SJSA1 (cell line): ENCODE measurements around the gene ABCA13. TPM values are rescaled to one million over a fixed set of nuclear protein-coding genes. Genes with fewer than 3 reads are reported as not detected.

ENCODE experiments used
- DNase-seq, 2 experiments: peaks; one replicate each; pipeline ENCODE4 v3.0.0-alpha.2; 2015 to 2020; ENCODE audit warnings: low spot score in 2 of 2, low read depth in 1 of 2
- H3K27ac ChIP-seq: fragments of 250-450 bp; sonication (Bioruptor Pico); 2 replicates; pipeline ENCODE4 v1.5.1; 2020; ENCODE audit warnings: mild to moderate bottlenecking, moderate library complexity
- H3K27me3 ChIP-seq: fragments of 250-450 bp; sonication (Bioruptor Pico); replicated peaks from 2 replicates; pipeline ENCODE4 v1.5.1; 2020; ENCODE audit warnings: mild to moderate bottlenecking, moderate library complexity
- H3K36me3 ChIP-seq: fragments of 250-450 bp; sonication (Bioruptor Pico); 2 replicates; pipeline ENCODE4 v1.5.1; 2020; ENCODE audit warnings: mild to moderate bottlenecking
- H3K4me1 ChIP-seq: fragments of 250-450 bp; sonication (Bioruptor Pico); replicated peaks from 2 replicates; pipeline ENCODE4 v1.6.1; 2021; ENCODE audit warnings: mild to moderate bottlenecking
- H3K4me3 ChIP-seq: fragments of 250-450 bp; sonication (Bioruptor Pico); 2 replicates; pipeline ENCODE4 v1.5.1; 2020; ENCODE audit warnings: mild to moderate bottlenecking
- H3K9me3 ChIP-seq: fragments of 250-450 bp; sonication (Bioruptor Pico); replicated peaks from 2 replicates; pipeline ENCODE4 v1.5.1; 2020; ENCODE audit warnings: mild to moderate bottlenecking
- total RNA-seq: library from RNA; depleted of rRNA; stranded (reverse); fragments of >200 nt; shearing (Covaris generic); gene quantifications from 2 replicates; pipeline ENCODE4 v1.2.3, GENCODE V29; 2014

Gene ABCA13
- total RNA-seq, 1 experiment from 2014 or later: 6.7 TPM

DNA sequence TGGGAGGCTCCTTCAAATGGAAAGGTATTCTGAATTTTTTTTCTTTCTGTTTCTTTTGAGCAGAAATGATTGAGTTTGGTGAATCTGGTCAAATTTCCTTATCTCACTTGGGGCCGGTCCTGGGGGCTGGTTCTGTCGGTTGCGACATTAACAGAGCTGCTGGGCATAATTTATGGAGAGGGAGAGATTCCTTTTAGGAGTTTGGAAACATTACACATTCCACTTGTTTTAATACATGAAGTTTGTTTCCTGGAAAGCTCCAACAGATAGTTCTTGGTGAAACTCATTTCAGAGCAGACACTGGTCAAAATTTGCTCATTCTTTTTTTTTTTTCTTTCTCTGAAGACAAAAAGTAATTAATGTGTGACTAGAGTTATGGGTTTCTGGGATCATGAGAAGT lies 129.9 kb downstream of the ABCA13 start:
- no peak overlapping the region for H3K27ac ChIP-seq
- no peak for DNase-seq
- no peaks in the 10 kb centered on the region for H3K27me3 ChIP-seq
- H3K4me3 ChIP-seq: no peak overlapping the region
- H3K9me3 ChIP-seq: no peaks in the 10 kb centered on the region
- H3K36me3 ChIP-seq: no peaks in the 10 kb centered on the region
- peaks cover 11% of the 10 kb centered on the region for H3K4me1 ChIP-seq

DNA sequence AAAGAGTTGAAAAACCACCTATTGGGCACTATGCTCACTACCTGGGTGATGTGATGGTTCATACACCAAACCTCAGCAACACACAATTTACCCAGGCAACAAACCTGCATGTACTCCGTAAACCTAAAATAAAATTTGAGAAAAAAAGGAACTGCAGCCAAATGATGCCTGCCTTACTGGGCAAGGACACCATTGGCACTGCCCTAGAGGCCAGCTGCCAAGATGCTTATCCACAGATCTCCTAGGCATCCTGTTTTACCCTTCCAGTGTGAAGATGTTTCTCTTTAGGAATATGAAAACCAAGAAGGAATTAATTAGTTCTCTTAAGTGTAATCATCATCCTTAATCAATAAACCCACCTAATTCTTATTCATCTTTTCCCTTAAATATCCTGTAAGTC lies 133.4 kb downstream of the ABCA13 start:
- no peak overlapping the region for H3K27ac ChIP-seq
- no peak for DNase-seq
- H3K4me3 ChIP-seq: no peak overlapping the region
- no peaks in the 10 kb centered on the region for H3K4me1 ChIP-seq
- H3K36me3 ChIP-seq: no peaks in the 10 kb centered on the region
- no peaks in the 10 kb centered on the region for H3K9me3 ChIP-seq
- no peaks in the 10 kb centered on the region for H3K27me3 ChIP-seq

DNA sequence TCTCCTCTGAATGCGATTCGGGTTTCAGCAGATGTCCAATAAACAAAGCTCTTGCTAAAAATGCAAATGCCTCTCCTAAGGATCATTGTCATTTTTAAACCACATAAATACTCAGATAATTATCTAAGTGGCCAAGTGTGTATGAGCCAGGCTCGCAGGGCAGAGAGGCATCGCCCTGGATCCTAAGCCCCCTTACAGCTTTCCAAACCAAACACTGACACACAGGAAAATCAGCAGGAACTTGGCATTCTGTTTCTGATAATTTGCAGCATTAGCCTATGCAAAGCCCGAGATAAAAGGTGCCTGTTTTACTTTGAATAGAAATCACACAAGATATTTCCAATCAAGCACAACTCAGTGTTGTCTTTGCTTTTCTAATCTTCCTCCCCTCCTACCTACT lies 134.4 kb downstream of the ABCA13 start:
- Histone ChIP-seq H3K36me3 (no peaks in the 10 kb centered on the region), H3K27me3 (no peaks in the 10 kb centered on the region)
- no peak for DNase-seq

GRCh38 chr7:48307041-48307714 lies 135.9 kb downstream of the ABCA13 start:
- no peak for DNase-seq
- Histone ChIP-seq H3K36me3 (no peaks in the 10 kb centered on the region), H3K4me3 (no peak overlapping the region), H3K9me3 (no peaks in the 10 kb centered on the region), H3K27ac (no peak overlapping the region), H3K27me3 (no peaks in the 10 kb centered on the region), H3K4me1 (no peaks in the 10 kb centered on the region)

More for the DNA sequence above, 134.4 kb downstream of the ABCA13 start:
- Histone ChIP-seq H3K9me3 (no peaks in the 10 kb centered on the region), H3K27ac (no peak overlapping the region), H3K4me1 (no peaks in the 10 kb centered on the region), H3K4me3 (no peak overlapping the region)

- Histone ChIP-seq H3K27me3 (no peaks in the 10 kb centered on the region), H3K4me1 (no peaks in the 10 kb centered on the region), H3K36me3 (no peaks in the 10 kb centered on the region), H3K4me3 (no peak overlapping the region), H3K9me3 (no peaks in the 10 kb centered on the region), H3K27ac (no peak overlapping the region)
- DNase-seq: no peak
Measured at GRCh38 chr7:48309720-48310119, 138.5 kb downstream of the ABCA13 start.

DNA sequence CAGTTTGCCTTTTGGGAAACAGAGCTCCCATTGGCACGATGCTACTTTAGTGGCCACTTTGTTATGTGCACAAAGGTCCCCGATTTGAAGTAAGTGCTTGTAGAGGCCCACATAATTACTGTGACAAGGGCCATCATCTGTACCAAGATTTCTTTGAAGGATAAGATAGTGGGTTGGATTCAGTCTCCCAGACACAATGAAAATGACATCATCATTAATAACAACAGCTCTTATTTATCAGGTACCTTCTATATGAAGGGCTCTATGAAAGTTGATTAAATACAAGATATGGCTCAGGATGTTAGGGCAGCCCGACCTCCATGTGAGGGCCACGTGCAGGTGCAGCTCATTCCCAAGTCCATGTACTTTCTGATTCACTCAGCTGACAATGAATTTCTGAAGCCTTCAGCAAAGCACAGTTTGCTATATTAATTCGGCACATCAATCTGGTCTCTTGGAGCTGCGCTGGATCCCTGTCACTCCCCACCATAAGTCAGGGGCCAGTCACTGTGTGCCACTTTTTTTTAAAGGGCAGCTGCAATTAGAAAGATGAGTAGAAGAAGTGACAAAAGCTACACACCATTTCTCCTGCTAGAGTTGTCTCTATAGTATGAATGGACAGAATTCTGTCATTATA lies 140.3 kb downstream of the ABCA13 start:
- H3K36me3 ChIP-seq: no peaks in the 10 kb centered on the region
- DNase-seq: no peak
- no peaks in the 10 kb centered on the region for H3K9me3 ChIP-seq
- H3K27ac ChIP-seq: no peak overlapping the region
- H3K4me3 ChIP-seq: no peak overlapping the region
- no peaks in the 10 kb centered on the region for H3K27me3 ChIP-seq
- H3K4me1 ChIP-seq: no peaks in the 10 kb centered on the region

GRCh38 chr7:48312151-48312550 lies 140.9 kb downstream of the ABCA13 start:
- Histone ChIP-seq H3K27ac (no peak overlapping the region), H3K4me1 (no peaks in the 10 kb centered on the region), H3K36me3 (no peaks in the 10 kb centered on the region), H3K27me3 (no peaks in the 10 kb centered on the region), H3K4me3 (no peak overlapping the region), H3K9me3 (no peaks in the 10 kb centered on the region)
- no peak for DNase-seq

DNA sequence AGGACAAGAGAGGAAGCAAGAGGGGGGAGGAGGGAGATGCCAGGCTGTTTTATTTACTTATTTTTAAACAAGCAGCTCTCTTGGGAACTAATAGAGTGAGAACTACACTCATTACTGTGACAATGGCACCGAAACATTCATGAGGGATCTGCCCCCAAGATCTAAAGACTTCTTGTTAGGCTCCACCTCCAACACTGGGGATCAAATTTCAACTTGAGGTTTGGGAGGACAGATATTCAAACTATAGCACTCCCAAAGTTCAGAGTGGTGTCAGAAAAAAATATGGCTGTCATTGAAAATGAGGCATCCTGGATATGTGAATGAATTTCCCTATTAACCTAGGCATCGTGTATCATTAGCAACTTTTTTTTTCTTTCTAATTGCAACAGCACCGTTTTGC lies 145.5 kb downstream of the ABCA13 start:
- Histone ChIP-seq H3K36me3 (no peaks in the 10 kb centered on the region), H3K4me1 (no peaks in the 10 kb centered on the region), H3K9me3 (no peaks in the 10 kb centered on the region), H3K27me3 (no peaks in the 10 kb centered on the region), H3K27ac (no peak overlapping the region), H3K4me3 (no peak overlapping the region)
- no peak for DNase-seq

- Histone ChIP-seq H3K36me3 (no peaks in the 10 kb centered on the region), H3K27me3 (no peaks in the 10 kb centered on the region), H3K27ac (no peak overlapping the region), H3K4me3 (no peak overlapping the region), H3K9me3 (no peaks in the 10 kb centered on the region), H3K4me1 (no peaks in the 10 kb centered on the region)
- DNase-seq: no peak
Measured at GRCh38 chr7:48317360-48317759, 146.1 kb downstream of the ABCA13 start.

GRCh38 chr7:48321319-48322010 lies 150.2 kb downstream of the ABCA13 start:
- H3K4me3 ChIP-seq: no peak overlapping the region
- no peaks in the 10 kb centered on the region for H3K27me3 ChIP-seq
- no peak for DNase-seq
- H3K9me3 ChIP-seq: peaks cover 13% of the 10 kb centered on the region; the same call in 1 of the 2 replicates
- no peak overlapping the region for H3K27ac ChIP-seq
- H3K36me3 ChIP-seq: no peaks in the 10 kb centered on the region
- no peaks in the 10 kb centered on the region for H3K4me1 ChIP-seq

DNA sequence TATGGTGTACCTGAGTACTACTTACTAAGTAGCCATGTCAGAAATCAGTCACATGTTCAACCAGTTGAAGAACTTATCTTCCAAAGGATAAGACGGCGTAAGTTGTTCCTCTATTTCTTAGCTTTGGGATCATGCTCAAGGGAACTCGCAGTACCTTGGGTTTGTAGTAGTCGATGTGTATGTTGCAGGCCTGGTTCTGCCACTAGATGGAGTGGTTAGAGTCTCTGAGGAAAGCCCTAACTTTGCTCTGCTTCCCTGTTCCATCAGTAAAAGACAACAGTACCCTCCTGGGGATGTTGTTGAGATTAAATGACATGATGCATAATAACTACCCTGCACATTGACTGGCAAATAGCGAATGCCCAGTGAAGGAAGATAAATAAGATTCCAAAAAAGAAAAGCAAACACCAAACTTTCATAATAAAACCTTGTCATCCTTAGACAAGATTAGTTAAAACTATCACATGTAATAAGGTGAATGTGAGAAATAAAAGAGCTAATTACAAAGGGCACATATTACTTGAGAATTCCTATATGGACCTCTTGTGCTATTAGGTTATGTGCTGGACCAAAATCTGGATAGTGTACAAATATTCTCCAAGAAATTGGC lies 165.9 kb downstream of the ABCA13 start:
- H3K4me1 ChIP-seq: no peaks in the 10 kb centered on the region
- no peak overlapping the region for H3K4me3 ChIP-seq
- no peaks in the 10 kb centered on the region for H3K9me3 ChIP-seq
- DNase-seq: peak in 1 of 2 experiments; percentile 9
- no peaks in the 10 kb centered on the region for H3K36me3 ChIP-seq
- no peaks in the 10 kb centered on the region for H3K27me3 ChIP-seq
- no peak overlapping the region for H3K27ac ChIP-seq

DNA sequence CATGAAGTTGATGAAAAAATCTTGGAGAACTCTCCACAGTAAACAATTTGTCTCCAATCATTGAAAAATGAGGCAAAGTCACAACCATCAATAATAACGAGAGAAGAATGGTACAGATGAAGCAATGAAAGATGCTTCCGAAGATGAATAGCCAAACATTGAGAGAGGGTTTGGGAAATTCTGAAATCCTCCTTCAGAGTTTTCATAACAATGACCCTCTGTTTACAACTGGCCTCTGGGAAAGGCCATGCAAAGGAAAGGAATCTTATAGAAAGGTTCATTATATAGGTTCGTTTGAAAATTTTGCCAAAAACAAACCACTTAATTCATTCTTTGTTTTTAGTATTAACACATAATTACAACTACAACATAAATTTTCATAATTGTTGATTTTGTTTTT lies 166.5 kb downstream of the ABCA13 start:
- no peak for DNase-seq
- Histone ChIP-seq H3K27ac (no peak overlapping the region), H3K9me3 (no peaks in the 10 kb centered on the region), H3K4me3 (no peak overlapping the region), H3K4me1 (no peaks in the 10 kb centered on the region), H3K27me3 (no peaks in the 10 kb centered on the region), H3K36me3 (no peaks in the 10 kb centered on the region)

GRCh38 chr7:48347230-48347825 lies 176.1 kb downstream of the ABCA13 start:
- no peak for DNase-seq
- H3K9me3 ChIP-seq: no peaks in the 10 kb centered on the region
- H3K4me3 ChIP-seq: no peak overlapping the region
- no peaks in the 10 kb centered on the region for H3K27me3 ChIP-seq
- no peaks in the 10 kb centered on the region for H3K36me3 ChIP-seq
- no peaks in the 10 kb centered on the region for H3K4me1 ChIP-seq
- H3K27ac ChIP-seq: no peak overlapping the region

DNA sequence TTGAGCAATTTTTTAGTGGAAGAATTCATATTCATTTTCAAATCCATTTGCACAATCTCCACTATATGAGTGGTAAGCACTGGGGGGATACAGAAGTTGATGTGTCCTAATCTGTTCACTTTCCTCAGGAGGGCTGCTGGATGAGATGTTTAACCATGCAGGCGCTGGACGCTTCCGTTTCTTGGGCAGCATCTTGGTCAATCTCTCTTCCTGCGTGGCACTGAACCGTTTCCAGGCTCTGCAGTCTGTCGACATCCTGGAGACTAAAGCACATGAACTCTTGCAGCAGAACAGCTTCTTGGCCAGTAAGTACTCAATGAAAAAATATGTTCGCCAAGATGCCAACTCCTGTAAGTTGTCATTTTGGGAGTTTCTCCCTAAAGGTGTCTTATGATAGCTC lies 179.3 kb downstream of the ABCA13 start:
- H3K9me3 ChIP-seq: no peaks in the 10 kb centered on the region
- DNase-seq: no peak
- H3K27ac ChIP-seq: no peak overlapping the region
- no peaks in the 10 kb centered on the region for H3K36me3 ChIP-seq
- H3K4me1 ChIP-seq: no peaks in the 10 kb centered on the region
- no peak overlapping the region for H3K4me3 ChIP-seq
- H3K27me3 ChIP-seq: peaks cover 5% of the 10 kb centered on the region
